IMR-90 (cell line): ENCODE measurements around the gene PSEN1. TPM values are rescaled to one million over a fixed set of nuclear protein-coding genes. Genes with fewer than 3 reads are reported as not detected.

Source experiments
- ATAC-seq: fragments of 200-7000 bp; cut with Tn5 transposase; 2 replicates; pipeline ENCODE4 v1.9.1; 2020; ENCODE audit warnings: low read depth, mild to moderate bottlenecking, moderate library complexity
- BruUV-seq: library from RNA; stranded (reverse); fragments of 400-500 nt; replicated peaks from 2 replicates; lab custom pipeline; 2021; lab: Mats Ljungman, UMichigan
- CTCF ChIA-PET: fragments of 300-600 bp; formaldehyde crosslinking; extraction: SDS; loops from one replicate; lab custom pipeline; 2021; ENCODE audit warnings: antibody characterized with exemption; lab: Yijun Ruan, JAX
- POLR2A ChIA-PET: fragments of 300-600 bp; sonication (Branson Sonifier 250); formaldehyde crosslinking; loops from one replicate; lab custom pipeline; 2022; ENCODE audit warnings: antibody characterized with exemption; ENCODE audit not compliant: unreplicated experiment; lab: Charles Lee
- DNase-seq: peaks from one replicate; pipeline ENCODE4 v3.0.0; 2013
- H2AFZ ChIP-seq: replicated peaks from 2 replicates; pipeline ENCODE3; 2013; ENCODE audit warnings: low read length, mild to moderate bottlenecking; ENCODE audit not compliant: poor library complexity
- H2AK5ac ChIP-seq: 2 replicates; pipeline ENCODE4 v1.6.1; 2013; ENCODE audit warnings: low read depth, low read length, inconsistent platforms
- H2AK9ac ChIP-seq: replicated peaks from 2 replicates; pipeline ENCODE3; 2013; ENCODE audit warnings: mild to moderate bottlenecking, low read depth, low read length, moderate library complexity; ENCODE audit not compliant: poor library complexity
- H2BK120ac ChIP-seq: 2 replicates; pipeline ENCODE4 v1.6.1; 2013; ENCODE audit warnings: low read depth, low read length, inconsistent platforms
- H2BK15ac ChIP-seq: 3 replicates; pipeline ENCODE4 v1.6.1; 2013; ENCODE audit warnings: low read depth, low read length, inconsistent platforms
- H2BK20ac ChIP-seq: 2 replicates; pipeline ENCODE4 v1.6.1; 2013; ENCODE audit warnings: low read depth, mild to moderate bottlenecking, inconsistent platforms, low read length, moderate library complexity
- H2BK5ac ChIP-seq: 2 replicates; pipeline ENCODE4 v1.6.1; 2013; ENCODE audit warnings: mild to moderate bottlenecking, low read depth, low read length, inconsistent platforms; ENCODE audit not compliant: poor library complexity, severe bottlenecking
- H3K14ac ChIP-seq: replicated peaks from 2 replicates; pipeline ENCODE4 v1.6.1; 2013; ENCODE audit warnings: low read depth, low read length, inconsistent platforms
- H3K18ac ChIP-seq: 2 replicates; pipeline ENCODE4 v1.6.1; 2013; ENCODE audit warnings: low read depth, low read length, control low read depth
- H3K23ac ChIP-seq: 2 replicates; pipeline ENCODE4 v1.6.1; 2013; ENCODE audit warnings: low read depth, low read length, inconsistent platforms
- H3K27ac ChIP-seq: 2 replicates; pipeline ENCODE4 v1.5.1; 2013; ENCODE audit warnings: mild to moderate bottlenecking, control low read depth, low read length; ENCODE audit not compliant: insufficient read depth
- H3K27me3 ChIP-seq: 2 replicates; pipeline ENCODE4 v1.6.1; 2013; ENCODE audit warnings: low read length; ENCODE audit not compliant: control insufficient read depth, insufficient read depth
- H3K36me3 ChIP-seq: 2 replicates; pipeline ENCODE4 v1.6.1; 2013; ENCODE audit warnings: low read length, mixed read lengths; ENCODE audit not compliant: control insufficient read depth, insufficient read depth
- H3K4ac ChIP-seq: 2 replicates; pipeline ENCODE4 v1.6.1; 2013; ENCODE audit warnings: low read depth, low read length, inconsistent platforms
- H3K4me1 ChIP-seq: 2 replicates; pipeline ENCODE4 v1.6.1; 2013; ENCODE audit warnings: low read length, mixed read lengths; ENCODE audit not compliant: control insufficient read depth, insufficient read depth
- H3K4me2 ChIP-seq: 2 replicates; pipeline ENCODE4 v1.6.1; 2013; ENCODE audit warnings: low read depth, mild to moderate bottlenecking, control low read depth, low read length, moderate library complexity
- H3K4me3 ChIP-seq: 2 replicates; pipeline ENCODE4 v1.5.1; 2013; ENCODE audit warnings: low read depth, mild to moderate bottlenecking, control low read depth, low read length, moderate library complexity; ENCODE audit not compliant: insufficient read depth
- H3K56ac ChIP-seq: 2 replicates; pipeline ENCODE4 v1.6.1; 2013; ENCODE audit warnings: low read length, inconsistent platforms; ENCODE audit not compliant: insufficient read depth; ENCODE audit errors: extremely low read depth
- H3K79me1 ChIP-seq, 2 experiments: 2 replicates each; pipeline ENCODE4 v1.6.1; 2013; ENCODE audit warnings: low read length in 2 of 2, inconsistent platforms in 1 of 2, low read depth in 1 of 2
- H3K9ac ChIP-seq: 2 replicates; pipeline ENCODE4 v1.6.1; 2013; ENCODE audit warnings: low read depth, low read length, control low read depth
- H3K9me1 ChIP-seq: 2 replicates; pipeline ENCODE4 v1.6.1; 2013; ENCODE audit warnings: low read length, inconsistent platforms; ENCODE audit not compliant: insufficient read depth
- H3K9me3 ChIP-seq: 2 replicates; pipeline ENCODE4 v1.6.1; 2013; ENCODE audit warnings: low read length; ENCODE audit not compliant: control insufficient read depth, insufficient read depth
- H4K20me1 ChIP-seq: 2 replicates; pipeline ENCODE4 v1.6.1; 2013; ENCODE audit warnings: low read length, inconsistent platforms; ENCODE audit not compliant: insufficient read depth
- H4K5ac ChIP-seq: 2 replicates; pipeline ENCODE4 v1.6.1; 2013; ENCODE audit warnings: mild to moderate bottlenecking, low read depth, low read length, control low read depth
- H4K8ac ChIP-seq, 2 experiments: 2 replicates each; pipeline ENCODE4 v1.6.1; 2013; ENCODE audit warnings: low read depth in 2 of 2, low read length in 2 of 2, control low read depth in 1 of 2, inconsistent platforms in 1 of 2
- H4K91ac ChIP-seq: 2 replicates; pipeline ENCODE4 v1.6.1; 2013; ENCODE audit warnings: low read depth, low read length, inconsistent platforms; ENCODE audit not compliant: insufficient read depth
- CEBPB ChIP-seq: IDR thresholded peaks from 2 replicates; pipeline ENCODE4 v1.6.1; 2012; ENCODE audit warnings: low read depth, low read length, improper control_type of control experiment
- CHD1 ChIP-seq: IDR thresholded peaks from 2 replicates; pipeline ENCODE4 v1.6.1; 2012; ENCODE audit warnings: low read depth, low read length, improper control_type of control experiment
- ELK1 ChIP-seq: fragments of 150-350 bp; IDR thresholded peaks from 2 replicates; pipeline ENCODE4 v1.6.1; 2016; ENCODE audit warnings: low read depth, mild to moderate bottlenecking, low read length, moderate library complexity, borderline replicate concordance
- FOS ChIP-seq: fragments of 150-350 bp; IDR thresholded peaks from 2 replicates; pipeline ENCODE4 v1.6.1; 2016; ENCODE audit warnings: low read depth, low read length
- MAFK ChIP-seq: IDR thresholded peaks from 2 replicates; pipeline ENCODE4 v1.6.1; 2012; ENCODE audit warnings: low read depth, low read length, improper control_type of control experiment
- MAZ ChIP-seq: IDR thresholded peaks from 2 replicates; pipeline ENCODE4 v1.6.1; 2012; ENCODE audit warnings: low read depth, mild to moderate bottlenecking, low read length, improper control_type of control experiment, moderate library complexity, borderline replicate concordance
- MXI1 ChIP-seq: IDR thresholded peaks from 2 replicates; pipeline ENCODE4 v1.6.1; 2012; ENCODE audit warnings: low read depth, mild to moderate bottlenecking, low read length, moderate library complexity, borderline replicate concordance
- NFE2L2 ChIP-seq: fragments of 150-350 bp; IDR thresholded peaks from 2 replicates; pipeline ENCODE4 v1.6.1; 2016; ENCODE audit warnings: low read depth, mild to moderate bottlenecking, low read length
- POLR2A ChIP-seq: IDR thresholded peaks from 2 replicates; pipeline ENCODE4 v1.6.1; 2012; ENCODE audit warnings: mild to moderate bottlenecking, low read depth, low read length
- RAD21 ChIP-seq: IDR thresholded peaks from 2 replicates; pipeline ENCODE4 v1.6.1; 2012; ENCODE audit warnings: low read length, improper control_type of control experiment
- WGBS, 2 experiments: methylation state at CpG; one replicate each; pipeline versions ENCODE4 v1.1.5 to v1.1.7; 2013; ENCODE audit warnings: missing lambda C conversion rate in 2 of 2; ENCODE audit not compliant: insufficient read length in 1 of 2; ENCODE audit errors: extremely low coverage in 2 of 2; 5-methylcytosine and 5-hydroxymethylcytosine counted together
- dilution Hi-C: fragments of 300-500 bp; cut with HindIII; formaldehyde crosslinking; loops from one replicate; pipeline ENCODE4 v1.14.3; 2018; ENCODE audit warnings: low sequenced_read_pairs; ENCODE audit not compliant: unreplicated experiment
- in situ Hi-C: fragments of 300-500 bp; cut with MboI; formaldehyde crosslinking; loops from 3 replicates; pipeline ENCODE4 v1.14.3; 2019; ENCODE audit warnings: low sequenced_read_pairs, inconsistent platforms, mixed read lengths
- intact Hi-C: fragments of 100-400 bp; cut with micrococcal nuclease; formaldehyde crosslinking; loops from 2 replicates; pipeline ENCODE4 v1.10.0; 2022
- polyA plus RNA-seq, 3 experiments: library from polyadenylated mRNA; depleted of rRNA; stranded (reverse); fragments of >200 nt; gene quantifications; 2 replicates each; pipeline ENCODE4 v1.2.3, GENCODE V29; 2012; ENCODE audit warnings: low replicate concordance in 1 of 3
- total RNA-seq: library from RNA; depleted of rRNA; stranded (reverse); fragments of >200 nt; gene quantifications from 2 replicates; pipeline ENCODE4 v1.2.3, GENCODE V29; 2012
- TF ChIP-seq, protein P1 (sequence below): conservative IDR thresholded peaks from 2 replicates; pipeline ENCODE4 v1.5.1; 2012; ENCODE audit warnings: mild to moderate bottlenecking, low read depth, low read length, improper control_type of control experiment

Gene PSEN1
- total and polyA plus RNA-seq, 2 of the 4 experiments (the other 2 are of a cell fraction): 14.8 to 62.7 TPM

GRCh38 chr14:73269729-73270531, 133.6 kb downstream of the PSEN1 start (continued):
- no peak for TF ChIP-seq ELK1
- TF ChIP-seq MAFK: no peak

GRCh38 chr14:73272393-73272792, 136.1 kb downstream of the PSEN1 start:
- H4K5ac ChIP-seq: no peak overlapping the region
- no peak overlapping the region for H2AK9ac ChIP-seq
- in situ Hi-C loops (no loop called here), intact Hi-C loops (no loop called here), dilution Hi-C loops (no loop called here)
- 84% methylated on average over 4 of the region's 6 CpGs; no CpG with 5 or more reads in 1 of the 2 experiments for WGBS, 2 experiments
- H3K36me3 ChIP-seq: peaks cover 31% of the 10 kb centered on the region
- no peak overlapping the region for H4K8ac ChIP-seq
- DNase-seq (no peak), ATAC-seq (no peak)
- H2BK15ac ChIP-seq: no peak overlapping the region
- CTCF ChIA-PET: interaction anchor here (1.1 kb wide), 1 partner anchor 22 kb away, joined by 3 read pairs; no protein-coding TSS in a partner anchor
- no peak overlapping the region for H3K14ac ChIP-seq
- H3K4me3 ChIP-seq: no peak overlapping the region
- peaks cover 0 to 6% of the 10 kb centered on the region in 2 experiments; a peak in 1 of 4 replicates for H3K79me1 ChIP-seq
- H3K56ac ChIP-seq: no peak overlapping the region
- H3K23ac ChIP-seq: no peak overlapping the region
- no peak overlapping the region for H4K91ac ChIP-seq
- no peak overlapping the region for H2AFZ ChIP-seq
- H3K27me3 ChIP-seq: no peaks in the 10 kb centered on the region
- H2BK20ac ChIP-seq: no peak overlapping the region
- H3K9ac ChIP-seq: no peak overlapping the region
- H3K27ac ChIP-seq: no peak overlapping the region
- POLR2A ChIA-PET: interaction anchor here (0.6 kb wide), 1 partner anchor 186 kb away, joined by 4 read pairs; no protein-coding TSS in a partner anchor
- no peaks in the 10 kb centered on the region for H3K9me3 ChIP-seq
- H3K9me1 ChIP-seq: peaks cover 2% of the 10 kb centered on the region; the same call in 1 of the 2 replicates
- H2AK5ac ChIP-seq: no peak overlapping the region
- H3K4me2 ChIP-seq: no peak overlapping the region
- BruUV-seq: no TSS peak
- H3K4me1 ChIP-seq: peaks cover 4% of the 10 kb centered on the region
- H2BK5ac ChIP-seq: no peak overlapping the region
- H4K20me1 ChIP-seq: no peaks in the 10 kb centered on the region
- H3K4ac ChIP-seq: no peak overlapping the region
- H2BK120ac ChIP-seq: no peak overlapping the region
- H3K18ac ChIP-seq: no peak overlapping the region
- TF ChIP-seq ELK1 (no peak), CHD1 (no peak), FOS (no peak), NFE2L2 (no peak), CEBPB (no peak), MAFK (no peak), MXI1 (no peak), POLR2A (no peak), MAZ (no peak), RAD21 (no peak)
- TF ChIP-seq, protein P1, sequence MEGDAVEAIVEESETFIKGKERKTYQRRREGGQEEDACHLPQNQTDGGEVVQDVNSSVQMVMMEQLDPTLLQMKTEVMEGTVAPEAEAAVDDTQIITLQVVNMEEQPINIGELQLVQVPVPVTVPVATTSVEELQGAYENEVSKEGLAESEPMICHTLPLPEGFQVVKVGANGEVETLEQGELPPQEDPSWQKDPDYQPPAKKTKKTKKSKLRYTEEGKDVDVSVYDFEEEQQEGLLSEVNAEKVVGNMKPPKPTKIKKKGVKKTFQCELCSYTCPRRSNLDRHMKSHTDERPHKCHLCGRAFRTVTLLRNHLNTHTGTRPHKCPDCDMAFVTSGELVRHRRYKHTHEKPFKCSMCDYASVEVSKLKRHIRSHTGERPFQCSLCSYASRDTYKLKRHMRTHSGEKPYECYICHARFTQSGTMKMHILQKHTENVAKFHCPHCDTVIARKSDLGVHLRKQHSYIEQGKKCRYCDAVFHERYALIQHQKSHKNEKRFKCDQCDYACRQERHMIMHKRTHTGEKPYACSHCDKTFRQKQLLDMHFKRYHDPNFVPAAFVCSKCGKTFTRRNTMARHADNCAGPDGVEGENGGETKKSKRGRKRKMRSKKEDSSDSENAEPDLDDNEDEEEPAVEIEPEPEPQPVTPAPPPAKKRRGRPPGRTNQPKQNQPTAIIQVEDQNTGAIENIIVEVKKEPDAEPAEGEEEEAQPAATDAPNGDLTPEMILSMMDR: no peak
